Medulla oblongata (tissue), 1 donor: ENCODE results near the gene PRR16.
"Not testable (repeated sequence)": the region's sequence is repeated elsewhere in the genome, so short reads cannot be mapped to it uniquely, and the experiment has no call there.

ENCODE experiments used
- DNase-seq: peaks from one replicate; pipeline ENCODE4 v3.0.0-alpha.2; 2015; ENCODE audit errors: extremely low spot score

The PRR16 gene

DNA sequence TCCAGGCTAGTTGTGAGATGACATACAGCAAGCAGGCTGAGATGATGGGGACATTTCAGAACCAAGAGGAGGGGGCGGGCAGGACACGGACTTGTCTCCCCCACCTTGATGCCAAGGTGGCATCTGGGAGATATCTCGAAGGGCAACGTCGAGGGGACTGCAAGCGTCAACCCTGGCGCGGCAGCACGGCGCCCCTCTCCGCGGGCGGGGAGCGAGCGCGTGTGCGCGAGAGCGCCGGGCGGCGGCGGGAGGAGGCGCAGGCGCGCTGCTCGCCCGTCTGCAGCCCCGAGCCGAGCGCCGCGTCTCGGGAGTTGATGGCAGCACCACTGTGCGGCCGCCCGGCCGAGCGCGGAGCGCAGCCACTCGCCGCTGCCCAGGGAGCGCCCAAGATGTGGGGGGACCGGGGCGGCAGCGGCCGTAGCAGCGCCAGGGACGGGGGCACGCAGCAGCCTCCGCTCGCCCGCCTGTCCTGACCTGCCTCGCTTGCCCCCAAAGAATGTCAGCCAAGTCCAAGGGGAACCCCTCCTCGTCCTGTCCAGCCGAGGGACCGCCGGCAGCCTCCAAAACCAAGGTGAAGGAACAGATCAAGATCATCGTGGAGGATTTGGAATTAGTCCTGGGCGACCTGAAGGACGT, at the start of gene PRR16:
Gene PRR16 (plus strand): TSS at position 310 of the 636 bp plus-strand sequence.
- DNase-seq: peak; percentile 69

DNA sequence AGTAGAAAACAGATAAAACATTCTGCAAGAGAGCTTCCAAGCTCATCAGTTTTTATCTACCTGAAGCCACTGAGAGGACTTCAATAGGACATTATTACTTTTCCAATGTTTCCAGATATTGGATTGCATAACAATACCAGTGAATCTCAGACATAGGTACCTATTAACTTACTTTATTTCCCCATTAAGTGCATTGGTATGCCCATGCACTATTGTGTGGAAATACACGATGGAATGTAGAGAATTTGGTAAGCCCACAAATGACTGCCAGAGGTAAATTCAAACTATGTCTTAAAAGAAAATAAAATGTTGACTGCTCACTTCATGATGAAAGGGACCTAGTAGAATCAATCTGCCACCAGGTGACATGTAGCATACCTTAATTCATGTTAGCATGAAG, 48.1 kb upstream of the PRR16 start:
- DNase-seq: no peak

DNA sequence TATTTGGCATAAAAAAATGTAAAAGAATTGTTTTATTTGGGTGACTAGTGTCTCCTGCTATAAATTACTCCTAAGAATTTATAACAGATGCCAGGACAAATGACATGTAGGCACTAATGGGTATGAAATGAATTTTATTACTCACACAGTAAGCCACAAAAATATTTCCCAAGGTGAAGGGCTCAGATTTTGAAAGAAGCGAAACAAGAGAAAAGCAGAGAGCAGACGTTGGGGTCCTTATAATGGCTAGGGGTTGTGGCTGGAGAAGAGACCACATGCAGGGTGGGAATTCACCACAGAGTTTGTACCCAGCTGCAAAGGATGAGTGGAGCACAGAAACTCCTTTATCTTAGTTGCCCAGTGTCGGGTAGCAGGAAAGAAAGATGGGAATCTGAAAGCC, 45.0 kb upstream of the PRR16 start:
- no peak for DNase-seq

DNA sequence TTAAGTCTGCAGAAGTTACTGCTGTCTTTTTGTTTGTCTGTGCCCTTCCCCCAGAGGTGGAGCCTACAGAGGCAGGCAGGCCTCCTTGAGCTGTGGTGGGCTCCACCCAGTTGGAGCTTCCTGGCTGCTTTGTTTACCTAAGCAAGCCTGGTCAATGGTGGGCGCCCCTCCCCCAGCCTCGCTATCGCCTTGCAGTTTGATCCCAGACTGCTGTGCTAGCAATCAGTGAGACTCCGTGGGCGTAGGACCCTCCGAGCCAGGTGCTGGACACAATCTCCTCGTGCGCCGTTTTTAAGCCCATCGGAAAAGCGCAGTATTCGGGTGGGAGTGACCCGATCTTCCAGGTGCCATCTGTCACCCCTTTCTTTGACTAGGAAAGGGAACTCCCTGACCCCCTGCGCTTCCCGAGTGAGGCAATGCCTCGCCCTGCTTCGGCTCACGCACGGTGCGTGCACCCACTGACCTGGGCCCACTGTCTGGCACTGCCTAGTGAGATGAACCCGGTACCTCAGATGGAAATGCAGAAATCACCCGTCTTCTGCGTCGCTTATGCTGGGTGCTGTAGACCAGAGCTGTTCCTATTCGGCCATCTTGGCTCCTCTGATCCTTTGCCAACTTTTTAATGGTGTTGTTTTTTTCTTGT, 37.3 kb upstream of the PRR16 start:
- not testable (repeated sequence) for DNase-seq

DNA sequence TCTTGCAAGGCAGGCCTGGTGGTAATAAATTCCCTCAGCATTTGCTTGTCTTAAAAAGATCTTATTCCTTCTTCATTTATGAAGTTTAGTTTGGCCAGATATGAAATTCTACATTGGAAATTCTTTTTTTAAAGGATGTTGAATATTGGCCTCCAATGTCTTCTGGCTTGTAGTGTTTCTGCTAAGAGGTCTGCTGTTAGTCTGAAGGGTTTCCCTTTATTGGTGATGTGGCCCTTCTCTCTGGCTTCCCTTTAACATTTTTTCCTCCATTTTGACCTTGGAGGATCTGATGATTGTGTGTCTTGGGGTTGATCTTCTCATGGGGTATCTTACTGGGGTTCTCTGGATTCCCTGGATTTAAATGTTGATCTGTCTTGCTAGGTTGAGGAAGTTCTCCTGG, 33.5 kb upstream of the PRR16 start:
- no peak for DNase-seq

DNA sequence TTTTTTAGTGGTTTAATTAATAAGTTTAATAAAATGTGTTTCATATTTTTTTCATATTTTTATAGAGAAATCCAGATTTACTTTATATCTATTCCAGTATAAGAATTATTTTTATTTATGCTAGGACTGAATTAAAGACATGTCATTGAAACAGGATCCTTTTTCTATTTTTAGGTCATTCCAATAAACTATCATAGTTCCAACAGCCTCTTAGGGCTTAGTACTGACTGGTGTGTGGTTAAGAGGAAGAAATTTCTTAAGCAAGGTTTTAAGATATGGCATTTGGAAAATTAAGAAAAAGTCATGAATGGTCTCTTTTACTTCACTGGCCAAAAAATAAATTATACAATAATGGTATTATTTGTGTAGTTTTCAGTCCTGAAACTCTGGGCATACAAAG, 31.2 kb upstream of the PRR16 start:
- DNase-seq: no peak

DNA sequence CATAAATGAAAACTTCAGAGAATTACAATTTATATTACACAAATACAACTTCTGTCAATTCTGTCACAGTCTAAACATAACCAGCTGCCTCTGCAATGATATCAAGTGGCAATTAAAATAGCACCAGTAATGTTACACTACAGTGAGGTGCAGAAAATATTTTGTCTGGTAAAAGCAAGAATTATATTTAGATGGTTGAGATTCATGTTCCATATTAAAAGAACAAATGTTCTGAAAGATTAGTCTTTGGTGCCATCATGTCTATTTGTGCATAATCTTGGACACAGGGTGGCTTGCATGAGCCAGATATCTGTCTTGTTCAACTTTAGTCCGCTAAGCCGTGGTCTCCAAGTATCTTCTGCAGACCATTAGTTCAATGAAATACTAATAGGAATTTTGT, 29.0 kb upstream of the PRR16 start:
- DNase-seq: no peak

DNA sequence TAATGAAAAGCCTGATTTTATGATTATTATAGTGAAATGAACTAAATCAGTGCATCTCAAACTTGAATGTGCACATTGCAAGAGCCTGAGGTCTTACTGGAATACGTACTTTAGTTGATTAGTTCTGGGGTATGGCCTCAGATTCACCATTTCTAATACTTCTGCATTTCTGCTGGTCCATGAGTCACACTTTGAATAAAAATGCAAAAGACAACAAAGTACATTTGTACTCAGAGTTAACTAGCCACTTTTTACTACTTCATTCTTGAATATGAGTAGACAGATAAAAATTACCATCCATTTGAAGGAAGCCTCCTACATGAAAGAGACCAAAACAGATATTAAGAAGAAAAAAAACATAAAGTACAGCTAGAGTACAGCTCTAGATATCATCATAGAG, 27.1 kb upstream of the PRR16 start:
- DNase-seq: no peak

DNA sequence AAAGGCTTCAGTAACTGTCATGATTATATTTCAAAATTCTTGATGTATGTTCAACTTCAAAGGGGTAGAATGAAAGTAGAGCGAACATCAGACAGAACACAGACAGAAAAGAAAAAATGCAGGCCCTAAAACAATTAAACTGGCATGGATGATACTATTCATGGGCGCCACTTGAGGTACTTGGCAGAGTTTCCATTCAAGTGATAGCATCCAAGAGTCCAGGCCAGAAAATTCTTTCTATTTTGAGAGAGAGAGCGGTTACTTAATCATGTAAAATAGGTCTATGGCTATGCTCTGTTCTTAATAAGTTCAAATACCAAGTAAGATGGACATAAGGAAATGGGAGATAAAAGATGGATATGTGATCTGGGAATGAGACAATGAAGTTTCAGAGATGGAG, 21.4 kb upstream of the PRR16 start:
- no peak for DNase-seq

DNA sequence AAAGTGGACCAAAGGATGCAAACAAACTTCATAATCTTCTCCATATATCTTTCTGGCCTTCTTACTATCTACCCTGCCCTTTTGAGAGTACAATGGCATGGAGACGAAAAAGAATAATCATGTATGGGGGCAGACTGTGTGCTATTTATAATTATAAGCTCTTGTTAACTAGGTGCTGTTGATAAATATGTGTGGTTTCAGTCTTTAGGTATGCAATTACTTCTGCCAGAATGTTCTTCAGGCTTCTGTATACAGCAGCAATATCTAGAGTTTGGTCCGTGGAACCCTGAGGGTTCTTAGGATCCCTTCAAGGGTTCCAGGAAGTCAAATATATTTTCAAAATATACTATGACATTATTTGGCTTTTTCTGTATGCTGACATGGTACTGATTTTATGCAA, 20.5 kb upstream of the PRR16 start:
- no peak for DNase-seq

DNA sequence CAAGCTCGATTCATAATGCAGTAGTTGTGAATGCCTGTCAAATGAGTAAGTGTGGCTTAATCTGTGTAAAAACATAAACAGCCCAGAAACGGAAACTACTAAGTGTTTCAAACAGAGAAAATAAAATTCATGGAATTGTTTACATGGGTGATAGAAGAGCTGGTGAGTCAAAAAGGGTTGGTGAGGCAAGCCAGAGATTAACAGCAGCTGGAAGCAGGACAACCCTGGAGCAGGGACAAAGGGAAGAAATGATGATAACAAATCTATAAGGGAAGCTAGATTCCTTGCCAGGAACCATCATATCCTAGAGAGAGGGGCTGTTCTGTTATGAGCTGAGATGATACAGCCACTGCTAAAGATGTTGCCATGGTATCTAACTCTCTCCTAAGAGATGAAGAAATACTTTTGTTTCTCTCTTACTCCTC, 18.0 kb upstream of the PRR16 start:
- no peak for DNase-seq

DNA sequence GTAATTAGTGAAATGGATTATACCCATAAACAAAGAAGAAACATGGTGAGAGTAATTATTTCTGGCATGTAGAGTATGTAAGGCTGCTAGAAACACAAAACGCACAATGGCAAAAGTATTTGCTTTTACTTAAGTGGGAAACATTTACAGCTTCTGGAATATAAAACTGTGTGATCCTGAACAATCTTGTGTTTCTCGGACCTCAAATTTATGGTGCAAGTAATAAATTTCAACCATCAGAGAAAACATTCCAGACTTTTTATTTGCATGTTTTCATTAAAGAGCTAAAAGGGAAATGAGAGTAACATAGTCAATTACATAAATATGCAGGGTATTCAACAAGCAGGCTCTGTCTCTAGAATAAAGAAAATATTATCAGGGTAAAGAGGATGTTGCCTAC, 17.2 kb upstream of the PRR16 start:
- no peak for DNase-seq

DNA sequence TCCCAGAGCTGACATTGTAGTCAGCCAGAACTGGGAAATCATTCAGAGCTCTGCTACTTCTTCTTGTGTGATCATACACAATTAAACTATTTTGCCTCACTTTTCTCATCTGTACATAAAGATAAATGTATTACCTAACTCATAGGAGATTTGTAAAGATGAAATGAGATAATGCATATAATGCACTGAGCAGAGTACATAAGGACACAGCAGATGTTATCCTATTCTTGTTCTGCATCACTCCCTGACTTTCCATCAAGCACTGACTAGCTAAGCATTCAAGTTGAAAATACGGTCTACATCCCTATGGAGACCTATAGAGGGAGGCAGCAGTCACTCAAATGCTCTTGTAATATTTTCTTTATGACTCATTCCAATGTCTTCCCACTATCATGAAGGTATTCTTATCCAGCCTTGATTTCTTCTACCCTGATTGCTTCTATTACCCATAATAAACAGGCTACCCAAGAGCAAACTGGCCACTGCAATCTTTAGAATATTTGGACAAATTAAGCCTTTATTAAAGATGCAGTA, 16.3 kb upstream of the PRR16 start:
- no peak for DNase-seq

DNA sequence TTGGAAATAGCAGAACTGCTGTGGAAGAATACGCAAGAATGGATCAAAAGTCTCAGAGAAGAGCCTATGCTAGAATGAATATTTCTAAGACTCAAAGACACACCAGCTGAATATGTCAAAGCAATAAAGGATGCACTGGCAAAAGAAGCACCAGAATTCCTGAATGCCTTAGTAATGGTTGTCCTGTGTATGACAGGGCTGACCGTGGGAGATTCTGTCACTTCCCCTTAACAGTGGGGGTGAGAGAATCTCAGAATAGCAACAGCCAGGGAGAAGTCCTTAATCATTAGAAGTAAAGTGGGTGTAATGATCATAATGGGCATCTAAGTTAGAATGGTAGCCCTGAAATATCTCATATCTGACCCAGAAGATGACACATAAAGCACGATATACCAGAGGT, 14.6 kb upstream of the PRR16 start:
- no peak for DNase-seq

DNA sequence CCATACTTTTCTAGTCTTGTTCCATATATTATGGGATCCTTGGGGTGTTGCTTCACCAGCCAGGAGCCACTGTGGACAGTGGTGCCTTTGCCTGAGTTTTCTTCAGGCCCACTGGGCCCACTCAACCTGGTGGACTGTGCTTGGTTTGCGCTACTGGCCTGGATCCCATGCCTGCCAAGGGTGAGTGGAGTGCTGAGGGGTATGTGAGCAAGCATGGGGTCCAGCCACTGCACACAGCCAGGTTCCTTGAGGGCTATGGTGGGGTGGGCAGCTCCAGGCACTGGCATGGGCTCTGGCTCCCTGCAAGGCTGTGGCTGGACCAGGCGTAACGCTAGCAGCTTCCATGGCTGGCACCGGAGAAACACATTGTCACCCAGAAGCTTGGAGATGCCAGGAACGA, 13.2 kb upstream of the PRR16 start:
- no peak for DNase-seq

DNA sequence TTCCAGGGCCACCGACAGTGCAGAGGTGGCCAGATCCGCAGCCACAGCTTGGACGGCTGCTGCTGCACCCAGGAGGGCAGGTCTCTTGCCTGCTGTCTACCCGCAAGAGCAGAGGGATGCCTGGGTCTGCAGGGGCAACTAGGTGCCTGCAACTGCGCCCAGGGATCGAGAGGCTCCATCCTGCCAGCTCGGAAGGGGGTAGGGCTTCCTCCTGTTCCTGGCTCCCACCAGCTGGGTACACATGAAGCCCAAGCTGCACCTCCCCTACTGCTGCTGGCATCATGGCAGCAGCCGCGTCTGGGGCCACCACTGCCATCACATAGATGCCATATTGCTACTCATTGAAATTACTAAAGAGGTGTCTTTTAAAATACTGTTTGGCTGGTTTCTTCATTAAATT, 12.7 kb upstream of the PRR16 start:
- DNase-seq: no peak

DNA sequence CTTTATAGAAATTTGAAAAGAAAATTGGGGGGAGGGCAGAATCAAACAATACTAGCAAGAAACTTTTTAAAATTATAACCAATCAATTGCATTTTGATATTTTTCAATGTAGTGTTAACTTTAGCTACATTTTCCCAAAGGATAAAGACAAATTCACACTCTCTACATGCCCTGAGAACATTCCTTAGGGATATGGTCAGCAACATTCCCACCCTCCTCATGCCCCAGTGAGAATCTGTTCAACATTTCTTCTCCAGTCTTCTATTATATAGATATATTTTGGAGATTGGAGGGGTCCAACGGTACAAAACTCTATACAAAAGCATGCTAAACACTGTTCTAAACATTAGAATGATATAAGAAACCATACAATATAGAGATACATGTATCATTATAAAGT, 11.6 kb upstream of the PRR16 start:
- no peak for DNase-seq

DNA sequence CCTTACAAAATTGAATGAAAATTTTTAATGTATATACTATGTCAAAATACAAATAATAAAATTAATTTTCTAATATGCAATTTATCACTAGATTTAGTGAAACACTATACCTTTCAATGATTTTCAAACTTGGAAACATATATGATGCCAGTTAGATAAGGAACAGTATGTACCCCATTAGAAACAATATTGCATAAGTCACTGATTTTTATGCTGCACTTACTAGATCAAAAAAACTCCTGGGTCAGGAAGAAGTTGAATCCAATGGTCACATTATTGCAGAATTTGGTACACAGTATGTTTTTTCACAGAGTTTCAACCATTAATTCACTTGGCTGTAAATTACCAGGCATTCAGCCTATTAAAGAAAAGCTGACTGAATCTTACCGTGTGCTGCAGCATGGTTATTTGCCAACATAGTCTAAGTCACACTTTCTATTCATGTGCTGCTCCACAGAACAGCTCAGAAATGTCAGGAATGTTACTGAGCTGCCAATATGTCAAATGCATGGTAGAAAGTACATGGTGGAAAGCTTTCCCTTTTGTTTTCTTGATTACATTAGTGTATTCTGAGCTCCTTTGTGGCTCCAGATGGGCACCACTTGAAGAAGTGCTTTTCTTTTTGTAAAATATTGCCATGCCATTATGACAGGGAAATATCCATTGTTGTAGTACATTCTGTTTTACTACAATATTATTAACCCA, 9.9 kb upstream of the PRR16 start:
- DNase-seq: no peak

DNA sequence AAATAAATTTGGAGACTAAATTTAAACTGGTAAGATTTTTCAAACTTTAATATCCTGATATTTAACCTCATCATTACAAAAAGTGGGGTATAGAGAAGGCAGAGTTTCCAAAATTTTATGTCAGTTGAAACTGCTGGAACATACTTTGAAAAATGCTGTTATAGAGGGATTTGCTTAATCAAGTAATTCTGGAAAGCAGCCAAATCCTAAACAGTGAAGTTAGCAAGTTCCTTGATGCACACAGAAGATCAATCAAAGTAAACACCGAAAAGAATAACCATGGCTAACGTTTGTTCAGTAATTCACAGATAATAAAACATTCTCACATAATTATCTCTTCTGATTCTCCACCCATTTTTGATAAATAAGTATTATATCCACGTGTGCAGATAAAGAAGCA, 8.1 kb upstream of the PRR16 start:
- no peak for DNase-seq

DNA sequence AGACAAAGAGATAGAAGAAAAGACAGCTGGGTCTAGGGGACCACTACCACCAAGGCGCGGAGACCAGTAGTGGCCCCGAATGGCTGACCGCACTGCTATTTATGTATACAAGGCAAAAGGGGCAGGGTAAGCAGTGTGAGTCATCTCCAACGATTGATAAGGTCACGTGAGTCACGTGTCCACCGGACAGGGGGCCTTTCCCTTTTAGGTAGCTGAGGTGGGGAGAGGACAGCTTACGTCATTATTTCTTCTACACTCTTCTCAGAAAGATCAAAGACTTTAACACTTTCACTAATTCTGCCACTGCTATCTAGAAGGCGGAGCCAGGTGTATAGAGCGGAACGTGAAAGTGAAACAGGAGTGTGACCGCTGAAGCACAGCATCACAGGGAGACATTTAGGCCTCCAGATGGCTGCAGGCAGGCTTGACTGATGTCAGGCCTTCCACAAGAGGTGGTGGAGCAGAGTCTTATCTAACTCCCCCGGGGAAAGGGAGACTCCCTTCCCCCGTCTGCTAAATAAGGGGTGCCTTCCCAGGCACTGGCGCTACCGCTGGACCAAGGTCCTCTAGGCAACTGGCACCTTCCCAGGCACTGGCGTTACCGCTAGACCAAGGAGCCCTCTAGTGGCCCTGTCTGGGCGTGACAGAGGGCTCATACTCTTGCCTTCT, 6.1 kb upstream of the PRR16 start:
- peak; percentile 81 for DNase-seq

DNA sequence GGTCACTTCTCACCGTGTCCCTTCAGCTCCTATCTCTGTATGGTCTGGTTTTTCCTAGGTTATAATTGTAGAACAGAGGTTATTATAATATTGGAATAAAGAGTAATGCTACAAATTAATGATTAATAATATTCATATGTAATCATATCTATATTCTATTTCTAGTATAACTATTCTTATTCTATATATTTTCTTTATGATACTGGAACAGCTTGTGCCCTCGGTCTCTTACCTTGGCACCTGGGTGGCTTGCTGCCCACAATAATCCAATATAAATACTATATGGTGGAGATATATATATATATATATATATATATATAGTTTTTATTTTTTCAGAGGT, 5.6 kb upstream of the PRR16 start:
- not testable (repeated sequence) for DNase-seq

DNA sequence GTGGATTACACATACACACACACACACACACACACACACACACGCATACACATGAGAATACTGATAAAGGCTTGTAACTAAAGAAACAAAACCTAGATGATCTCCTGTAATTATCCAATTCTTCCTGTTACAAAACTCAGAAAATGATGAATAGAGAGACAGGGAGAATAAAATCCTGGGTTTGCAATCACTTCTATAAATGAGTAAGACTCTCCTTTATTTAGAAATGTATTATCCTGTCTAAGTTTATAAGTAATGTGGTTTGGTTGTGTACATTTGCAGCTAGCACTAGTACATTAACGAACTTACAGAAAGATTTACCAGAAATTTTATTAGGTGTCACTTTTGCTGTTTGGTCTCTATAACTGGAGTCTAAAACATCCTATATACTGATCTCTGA, 2.8 kb upstream of the PRR16 start:
- no peak for DNase-seq
